ENCODE measurements around the gene RMDN2. TPM values are rescaled to one million over a fixed set of nuclear protein-coding genes. Genes with fewer than 3 reads are reported as not detected.
"Not testable (repeated sequence)": the region's sequence is repeated elsewhere in the genome, so short reads cannot be mapped to it uniquely, and the experiment has no call there.

RMDN2 gene
- total and polyA plus RNA-seq, 3 experiments from 2014 or later: 4.1 to 6.3 (median 4.2) TPM

DNA sequence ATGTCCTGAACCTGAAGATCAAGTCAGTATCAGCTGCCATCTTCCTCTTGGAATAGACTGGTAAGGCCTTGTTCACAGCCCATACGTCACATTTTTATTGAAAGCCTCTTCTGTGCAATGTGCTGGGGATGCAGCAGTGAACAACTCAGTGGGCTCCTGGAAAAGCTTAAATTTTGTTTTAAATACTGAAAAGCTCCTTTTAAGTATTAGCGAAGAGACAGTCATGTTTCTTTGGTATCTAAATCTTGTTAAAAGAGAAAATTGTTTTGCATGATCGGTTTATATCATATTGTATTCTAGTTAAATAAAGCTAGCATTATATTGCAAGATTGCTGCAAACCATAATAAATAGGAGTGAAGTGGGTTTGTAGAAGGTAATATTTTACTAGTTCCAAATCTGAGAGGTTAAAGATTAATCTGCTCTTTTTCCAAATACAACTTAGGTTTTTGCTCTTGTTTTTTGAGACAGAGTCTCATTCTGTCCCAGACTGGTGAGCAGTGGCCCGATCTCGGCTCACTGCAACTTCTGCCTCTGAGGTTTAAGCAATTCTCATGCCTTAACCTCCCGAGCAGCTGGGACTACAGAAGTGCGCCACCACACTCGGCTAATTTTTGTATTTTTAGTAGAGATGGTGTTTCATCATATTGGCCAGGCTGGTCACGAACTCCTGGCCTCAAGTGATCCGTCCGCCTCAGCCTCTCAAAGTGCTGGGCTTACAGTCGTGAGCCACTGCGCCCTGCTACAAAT lies 1.6 kb upstream of the RMDN2 start:
- H3K4me1 Mint-ChIP-seq: peaks cover 12 to 18% (median 12%) of the 10 kb centered on the region in 3 donors
- CTCF ChIA-PET: interaction anchor here (0.6 kb wide), 1 partner anchor 1788 kb away, joined by 3 read pairs; no protein-coding TSS in a partner anchor
- POLR2A ChIA-PET: no interaction called here
- Histone ChIP-seq H3K4me3 (ENCODE audit: low read length) (no peak overlapping the region), H3K4me1 (ENCODE audit: insufficient read depth, low read length) (peaks cover 5% of the 10 kb centered on the region), H3K9me3 (ENCODE audit: low read length) (no peaks in the 10 kb centered on the region), H3K36me3 (ENCODE audit: insufficient read depth, low read length) (no peaks in the 10 kb centered on the region), H3K27ac (ENCODE audit: low read depth, low read length) (no peak overlapping the region), H3K27me3 (ENCODE audit: insufficient read depth, low read length, poor library complexity, severe bottlenecking) (no peaks in the 10 kb centered on the region)
- peak overlapping the region; percentile 69 to 99 (median 95) for H3K4me3 Mint-ChIP-seq
- H3K27ac Mint-ChIP-seq: peak overlapping the region in 2 of 8 donors; percentile 15 to 93
- H3K27me3 Mint-ChIP-seq: peaks cover 0 to 14% of the 10 kb centered on the region in 2 donors
- DNase-seq: no peak
- H3K9me3 Mint-ChIP-seq: no peaks in the 10 kb centered on the region
- H3K36me3 Mint-ChIP-seq: peaks cover 0 to 7% (median 3%) of the 10 kb centered on the region in 3 donors

DNA sequence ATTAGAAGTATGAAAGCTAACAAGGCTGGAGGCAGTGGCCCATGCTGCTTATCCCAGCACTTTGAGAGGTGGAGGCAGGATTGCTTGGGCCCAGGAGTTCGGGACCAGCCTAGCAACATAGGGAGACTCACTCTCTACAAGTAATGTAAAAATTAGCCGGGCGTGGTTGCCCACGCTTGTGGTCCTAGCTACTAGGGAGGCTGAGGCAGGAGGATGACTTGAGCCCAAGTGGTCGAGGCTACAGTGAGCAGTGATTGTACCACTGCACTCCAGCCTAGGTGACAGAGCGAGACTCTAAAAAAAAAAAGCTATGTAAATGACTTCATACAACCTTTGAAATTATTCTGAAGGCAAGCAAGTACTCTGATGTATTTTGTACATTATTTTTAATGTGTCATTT lies 1.5 kb downstream of the RMDN2 start:
- Histone ChIP-seq H3K27me3 (ENCODE audit: insufficient read depth, low read length, poor library complexity, severe bottlenecking) (no peaks in the 10 kb centered on the region), H3K4me1 (ENCODE audit: insufficient read depth, low read length) (peaks cover 5% of the 10 kb centered on the region), H3K36me3 (ENCODE audit: insufficient read depth, low read length) (no peaks in the 10 kb centered on the region), H3K4me3 (ENCODE audit: low read length) (no peak overlapping the region), H3K27ac (ENCODE audit: low read depth, low read length) (no peak overlapping the region), H3K9me3 (ENCODE audit: low read length) (no peaks in the 10 kb centered on the region)
- Mint-ChIP-seq H3K27ac (no peak overlapping the region), H3K4me3 (no peak overlapping the region), H3K9me3 (no peaks in the 10 kb centered on the region), H3K36me3 (peaks cover 0 to 17% (median 0%) of the 10 kb centered on the region in 3 donors), H3K4me1 (peaks cover 17 to 18% (median 18%) of the 10 kb centered on the region in 3 donors), H3K27me3 (no peaks in the 10 kb centered on the region)
- DNase-seq: no peak
- ChIA-PET POLR2A (interaction anchor here (0.6 kb wide), 1 partner anchor 30 kb away, joined by 4 read pairs; no protein-coding TSS in a partner anchor), CTCF (interaction anchor here (1.0 kb wide), 1 partner anchor 50 kb away, joined by 3 read pairs; no protein-coding TSS in a partner anchor)

DNA sequence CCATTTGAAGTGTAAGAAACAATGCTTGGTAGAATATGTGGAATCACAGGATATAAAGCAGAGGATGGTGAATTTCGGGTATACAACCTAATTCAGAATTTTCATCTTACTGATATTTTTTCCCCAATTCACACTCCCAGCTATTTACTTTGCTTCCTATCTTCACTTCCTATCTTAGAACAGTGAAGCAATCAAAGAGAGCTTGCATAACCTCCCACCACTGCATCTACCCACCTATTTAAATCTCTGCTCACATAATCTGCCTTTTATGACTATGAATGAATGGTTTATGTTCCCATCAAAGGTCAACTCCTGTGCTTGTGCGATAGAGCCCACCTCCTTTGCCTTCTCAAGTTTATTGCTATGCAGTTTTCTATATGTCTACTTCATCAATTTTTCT lies 3.3 kb downstream of the RMDN2 start:
- no peak for DNase-seq
- Mint-ChIP-seq H3K27me3 (no peaks in the 10 kb centered on the region), H3K4me3 (peak overlapping the region in 1 of 7 donors; percentile 64), H3K27ac (peak overlapping the region in 2 of 8 donors; percentile 7 to 62), H3K9me3 (no peaks in the 10 kb centered on the region), H3K4me1 (peaks cover 17 to 18% (median 18%) of the 10 kb centered on the region in 3 donors), H3K36me3 (peaks cover 0 to 17% (median 0%) of the 10 kb centered on the region in 3 donors)
- Histone ChIP-seq H3K4me3 (ENCODE audit: low read length) (no peak overlapping the region), H3K27ac (ENCODE audit: low read depth, low read length) (no peak overlapping the region), H3K27me3 (ENCODE audit: insufficient read depth, low read length, poor library complexity, severe bottlenecking) (no peaks in the 10 kb centered on the region), H3K9me3 (ENCODE audit: low read length) (no peaks in the 10 kb centered on the region), H3K36me3 (ENCODE audit: insufficient read depth, low read length) (no peaks in the 10 kb centered on the region), H3K4me1 (ENCODE audit: insufficient read depth, low read length) (peaks cover 5% of the 10 kb centered on the region)
- CTCF ChIA-PET: no interaction called here
- POLR2A ChIA-PET: no interaction called here

DNA sequence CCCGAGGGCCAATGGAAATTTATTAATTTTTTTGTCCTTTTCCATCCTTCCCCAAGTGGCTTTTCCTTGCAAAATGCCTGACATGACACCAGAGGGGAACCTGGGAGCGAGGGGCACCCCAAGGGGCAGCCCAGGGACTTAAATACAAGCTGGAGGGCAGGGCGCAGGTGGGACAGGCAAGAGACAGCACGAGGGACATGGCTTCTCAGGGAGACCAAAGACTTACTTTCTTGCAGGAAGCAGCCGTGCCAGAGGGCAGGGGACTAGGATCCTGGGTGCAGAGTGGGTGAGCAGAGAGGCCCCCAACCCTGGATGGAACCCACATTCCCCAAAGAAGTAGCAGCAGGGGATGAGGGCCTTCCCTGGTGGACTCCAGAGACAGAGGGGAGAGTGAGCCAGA lies 5.3 kb downstream of the RMDN2 start:
- H3K27me3 Mint-ChIP-seq; H3K36me3 ChIP-seq (ENCODE audit: insufficient read depth, low read length); H3K9me3 Mint-ChIP-seq; H3K9me3 ChIP-seq (ENCODE audit: low read length); DNase-seq; H3K27ac ChIP-seq (ENCODE audit: low read depth, low read length); POLR2A ChIA-PET; H3K4me1 ChIP-seq (ENCODE audit: insufficient read depth, low read length); H3K4me3 Mint-ChIP-seq; H3K27ac Mint-ChIP-seq; H3K4me3 ChIP-seq (ENCODE audit: low read length); H3K27me3 ChIP-seq (ENCODE audit: insufficient read depth, low read length, poor library complexity, severe bottlenecking): not testable (repeated sequence)
- H3K4me1 Mint-ChIP-seq: peaks cover 17 to 34% (median 24%) of the 10 kb centered on the region in 3 donors
- peaks cover 0 to 11% (median 0%) of the 10 kb centered on the region in 3 donors for H3K36me3 Mint-ChIP-seq
- CTCF ChIA-PET: interaction anchor here (0.6 kb wide), 1 partner anchor 1012 kb away, joined by 3 read pairs; no protein-coding TSS in a partner anchor

GRCh38 chr2:37932873-37933272 lies 7.8 kb downstream of the RMDN2 start:
- POLR2A ChIA-PET; H3K4me3 ChIP-seq (ENCODE audit: low read length); CTCF ChIA-PET; H3K4me1 ChIP-seq (ENCODE audit: insufficient read depth, low read length); H3K9me3 Mint-ChIP-seq; H3K27me3 Mint-ChIP-seq; H3K36me3 ChIP-seq (ENCODE audit: insufficient read depth, low read length); DNase-seq; H3K4me3 Mint-ChIP-seq; H3K27me3 ChIP-seq (ENCODE audit: insufficient read depth, low read length, poor library complexity, severe bottlenecking); H3K27ac ChIP-seq (ENCODE audit: low read depth, low read length); H3K27ac Mint-ChIP-seq; H3K9me3 ChIP-seq (ENCODE audit: low read length): not testable (repeated sequence)
- H3K4me1 Mint-ChIP-seq: peaks cover 27 to 36% (median 30%) of the 10 kb centered on the region in 3 donors
- H3K36me3 Mint-ChIP-seq: peaks cover 1 to 11% (median 5%) of the 10 kb centered on the region in 3 donors

DNA sequence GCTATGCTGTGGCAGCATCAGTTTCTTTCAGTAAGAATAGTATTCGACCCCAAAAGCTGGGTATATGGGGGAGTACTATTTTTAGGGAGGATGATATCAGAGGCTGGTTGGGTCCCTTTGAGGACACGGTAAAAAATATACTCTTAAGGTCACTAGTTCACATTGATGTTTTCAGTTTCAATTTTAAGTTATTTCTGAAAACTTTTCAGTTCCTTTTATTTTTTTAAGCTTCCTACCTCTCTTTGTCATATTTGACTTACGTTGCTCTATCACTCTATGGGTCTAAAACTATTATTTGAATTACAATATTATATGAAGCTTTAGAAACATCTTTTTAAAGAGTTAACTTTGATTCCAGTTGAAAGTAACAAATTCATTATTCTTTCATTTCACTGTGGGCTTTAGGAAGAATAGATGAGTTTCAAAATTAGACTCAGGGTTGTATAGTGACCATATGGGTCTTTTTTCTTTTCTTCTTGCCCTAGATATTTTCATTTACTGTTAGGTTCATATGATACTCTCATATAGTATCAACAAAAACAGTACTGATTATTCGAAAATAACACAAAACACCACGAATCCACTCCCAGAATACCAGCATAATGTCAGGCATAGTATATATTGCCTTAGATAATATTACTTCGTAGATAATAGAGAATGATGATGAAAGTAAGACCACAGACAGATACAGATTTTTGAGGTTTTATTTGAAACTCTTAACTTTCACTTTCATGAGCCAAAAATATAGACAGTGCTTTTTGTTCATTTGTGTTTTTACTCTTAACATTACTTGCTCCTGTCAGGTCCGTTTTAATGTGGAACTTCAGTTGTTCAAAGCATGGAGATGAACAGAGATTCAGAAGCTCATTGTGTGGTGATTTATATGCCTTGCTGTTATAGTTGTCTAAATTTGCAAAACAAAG lies 9.8 kb downstream of the RMDN2 start:
- POLR2A ChIA-PET: interaction anchor here (0.6 kb wide), 1 partner anchor 10 kb away, joined by 3 read pairs; no protein-coding TSS in a partner anchor
- CTCF ChIA-PET: no interaction called here
- H3K27ac ChIP-seq (ENCODE audit: low read depth, low read length): no peak overlapping the region

GRCh38 chr2:37937568-37937967 lies 12.5 kb downstream of the RMDN2 start:
- H3K27ac ChIP-seq (ENCODE audit: low read depth, low read length); H3K4me1 ChIP-seq (ENCODE audit: insufficient read depth, low read length); H3K4me3 Mint-ChIP-seq; H3K4me3 ChIP-seq (ENCODE audit: low read length); H3K27me3 ChIP-seq (ENCODE audit: insufficient read depth, low read length, poor library complexity, severe bottlenecking); DNase-seq; H3K27ac Mint-ChIP-seq; POLR2A ChIA-PET; CTCF ChIA-PET; H3K36me3 ChIP-seq (ENCODE audit: insufficient read depth, low read length); H3K9me3 ChIP-seq (ENCODE audit: low read length): not testable (repeated sequence)
- peaks cover 8 to 26% (median 21%) of the 10 kb centered on the region in 5 donors for H3K9me3 Mint-ChIP-seq
- peaks cover 0 to 11% of the 10 kb centered on the region in 2 donors for H3K27me3 Mint-ChIP-seq
- peaks cover 22 to 32% (median 30%) of the 10 kb centered on the region in 3 donors for H3K4me1 Mint-ChIP-seq
- peaks cover 0 to 38% (median 11%) of the 10 kb centered on the region in 3 donors for H3K36me3 Mint-ChIP-seq

More for the DNA sequence above, 9.8 kb downstream of the RMDN2 start:
- peak in 1 of 5 donors; percentile 14 for DNase-seq
- H3K9me3 ChIP-seq (ENCODE audit: low read length): no peaks in the 10 kb centered on the region
- peak overlapping the region; percentile 28 to 82 (median 69) for H3K4me3 Mint-ChIP-seq
- H3K4me1 Mint-ChIP-seq: peaks cover 27 to 33% (median 30%) of the 10 kb centered on the region in 3 donors
- H3K36me3 Mint-ChIP-seq: peaks cover 7 to 25% (median 9%) of the 10 kb centered on the region in 3 donors
- peak overlapping the region in 6 of 8 donors; percentile 0 to 80 (median 38) for H3K27ac Mint-ChIP-seq
- H3K36me3 ChIP-seq (ENCODE audit: insufficient read depth, low read length): no peaks in the 10 kb centered on the region
- no peaks in the 10 kb centered on the region for H3K4me1 ChIP-seq (ENCODE audit: insufficient read depth, low read length)
- H3K9me3 Mint-ChIP-seq: peaks cover 8 to 22% (median 16%) of the 10 kb centered on the region in 5 donors
- peaks cover 0 to 8% of the 10 kb centered on the region in 2 donors for H3K27me3 Mint-ChIP-seq
- peak overlapping the region; percentile 24 for H3K4me3 ChIP-seq (ENCODE audit: low read length)
- no peaks in the 10 kb centered on the region for H3K27me3 ChIP-seq (ENCODE audit: insufficient read depth, low read length, poor library complexity, severe bottlenecking)

All from CD8-positive, alpha-beta memory T cell (primary cell).